GM21786 (cell line): ENCODE measurements around the gene NISCH.

Source experiments
- ATAC-seq: cut with Tn5 transposase; IDR thresholded peaks from one replicate; pipeline ENCODE4 v1.9.1; 2021; ENCODE audit not compliant: unreplicated experiment

The NISCH gene

GRCh38 chr3:52509753-52510328 lies 54.4 kb downstream of the NISCH start:
- ATAC-seq, result no peak

GRCh38 chr3:52511509-52511908 lies 56.1 kb downstream of the NISCH start:
- no peak for ATAC-seq

- no peak for ATAC-seq
Measured at GRCh38 chr3:52512105-52512504, 56.7 kb downstream of the NISCH start.

- no peak for ATAC-seq
Measured at GRCh38 chr3:52512727-52513126, 57.3 kb downstream of the NISCH start.

GRCh38 chr3:52513281-52513680 lies 57.9 kb downstream of the NISCH start:
- ATAC-seq, result no peak

- ATAC-seq, result no peak
Measured at GRCh38 chr3:52514576-52514975, 59.2 kb downstream of the NISCH start.

GRCh38 chr3:52515192-52515591 lies 59.8 kb downstream of the NISCH start:
- no peak for ATAC-seq

- no peak for ATAC-seq
Measured at GRCh38 chr3:52516509-52517195, 61.2 kb downstream of the NISCH start.

GRCh38 chr3:52517796-52518722 lies 62.7 kb downstream of the NISCH start:
- ATAC-seq, result no peak

- no peak for ATAC-seq
Measured at GRCh38 chr3:52518723-52519444, 63.5 kb downstream of the NISCH start.

- ATAC-seq, result no peak
Measured at GRCh38 chr3:52519445-52520140, 64.2 kb downstream of the NISCH start.

- ATAC-seq, result no peak
Measured at GRCh38 chr3:52520141-52520667, 64.8 kb downstream of the NISCH start.

- ATAC-seq, result no peak
Measured at GRCh38 chr3:52520716-52521487, 65.5 kb downstream of the NISCH start.

GRCh38 chr3:52521488-52521824 lies 66.1 kb downstream of the NISCH start:
- no peak for ATAC-seq

- ATAC-seq, result no peak
Measured at GRCh38 chr3:52521881-52522650, 66.7 kb downstream of the NISCH start.

- ATAC-seq, result no peak
Measured at GRCh38 chr3:52522651-52523251, 67.3 kb downstream of the NISCH start.

GRCh38 chr3:52523386-52524257 lies 68.2 kb downstream of the NISCH start:
- no peak for ATAC-seq
